GM18505 (cell line): ENCODE data around the gene GOLGA3.
"Not testable (repeated sequence)": the region's sequence is repeated elsewhere in the genome, so short reads cannot be mapped to it uniquely, and the experiment has no call there.

Source experiments
- ATAC-seq: cut with Tn5 transposase; IDR thresholded peaks from one replicate; pipeline ENCODE4 v1.9.1; 2021; ENCODE audit not compliant: unreplicated experiment
- POLR2A ChIP-seq: IDR thresholded peaks from 4 replicates; pipeline ENCODE4 v1.6.1; 2011; ENCODE audit warnings: borderline replicate concordance; ENCODE audit not compliant: insufficient read depth, insufficient read length; ENCODE audit errors: extremely low read depth

GOLGA3 gene

DNA sequence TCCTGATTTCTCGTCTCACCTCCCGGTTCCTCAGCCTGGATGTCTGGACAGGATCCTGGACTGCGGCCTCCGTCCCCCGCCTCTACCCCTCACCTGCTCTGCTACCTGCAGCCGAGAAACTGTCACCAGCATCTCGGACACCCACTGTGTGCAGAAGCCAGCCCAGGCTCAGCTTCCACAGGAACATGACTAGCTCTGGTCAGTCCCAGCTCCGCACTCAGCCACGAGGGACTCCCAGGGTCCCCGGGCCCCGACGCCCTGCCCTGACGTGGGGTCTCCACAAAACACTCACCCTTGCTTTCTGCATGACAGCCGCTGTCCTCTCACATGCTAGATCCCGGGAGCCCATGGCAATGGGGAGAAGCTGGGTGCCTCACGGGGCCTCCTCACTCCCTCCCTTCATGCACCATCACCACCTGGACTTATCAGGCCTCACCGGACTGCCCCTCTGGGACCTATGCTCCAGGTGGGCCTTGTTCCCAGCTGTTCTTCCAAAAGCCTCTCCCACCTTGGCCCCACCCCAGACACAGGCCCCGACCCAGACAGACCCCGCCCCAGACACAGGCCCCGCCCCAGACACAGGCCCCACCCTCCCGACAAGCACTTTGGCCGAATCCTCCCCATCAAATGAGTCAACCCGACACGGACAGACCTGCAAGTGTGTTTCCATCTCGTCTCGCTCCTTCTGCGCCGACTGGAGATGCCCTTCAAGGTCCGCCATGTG, 40.1 kb downstream of the GOLGA3 start:
- no peak for TF ChIP-seq POLR2A
- no peak for ATAC-seq

DNA sequence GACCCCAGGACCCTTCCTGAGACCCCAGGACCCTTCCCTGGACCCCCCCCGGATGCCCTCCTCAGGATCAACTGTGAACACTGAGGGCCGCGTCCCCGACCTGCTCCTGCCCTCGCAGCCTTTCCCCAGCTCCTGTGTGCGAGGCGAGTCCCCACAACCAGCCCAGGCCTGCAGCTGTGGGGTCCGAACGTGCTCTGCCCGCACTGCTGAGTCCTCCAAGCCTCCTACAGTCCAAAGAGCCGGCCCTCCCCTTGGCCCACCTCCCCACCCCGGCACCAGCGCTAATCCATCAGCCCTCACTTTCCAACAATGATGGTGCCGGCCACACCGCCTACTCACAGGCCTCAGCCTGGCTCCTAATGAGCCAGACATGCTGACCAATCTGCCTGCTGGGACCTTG, 40.8 kb downstream of the GOLGA3 start:
- TF ChIP-seq POLR2A = no peak
- ATAC-seq = no peak

DNA sequence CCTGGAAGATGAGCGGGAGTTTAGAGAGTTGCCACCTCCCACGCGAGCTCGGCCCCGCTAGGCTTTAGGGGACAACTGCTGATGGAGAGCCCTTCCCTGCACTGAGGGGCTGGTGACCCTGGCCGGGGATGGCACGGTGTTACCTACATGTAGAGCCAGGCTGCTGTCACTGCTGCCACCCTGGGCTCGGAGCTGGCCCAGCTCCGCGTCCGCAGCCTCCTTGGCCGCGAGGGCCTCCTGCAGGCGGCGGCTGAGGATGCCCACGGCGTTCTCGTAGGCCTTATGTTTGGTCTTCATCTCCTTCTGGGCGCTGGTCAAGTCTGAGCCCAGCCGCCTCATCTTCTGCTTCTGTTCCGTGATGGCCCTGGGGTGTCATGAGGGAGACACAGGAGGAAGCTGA, 42.5 kb downstream of the GOLGA3 start:
- TF ChIP-seq POLR2A = no peak
- ATAC-seq = no peak

DNA sequence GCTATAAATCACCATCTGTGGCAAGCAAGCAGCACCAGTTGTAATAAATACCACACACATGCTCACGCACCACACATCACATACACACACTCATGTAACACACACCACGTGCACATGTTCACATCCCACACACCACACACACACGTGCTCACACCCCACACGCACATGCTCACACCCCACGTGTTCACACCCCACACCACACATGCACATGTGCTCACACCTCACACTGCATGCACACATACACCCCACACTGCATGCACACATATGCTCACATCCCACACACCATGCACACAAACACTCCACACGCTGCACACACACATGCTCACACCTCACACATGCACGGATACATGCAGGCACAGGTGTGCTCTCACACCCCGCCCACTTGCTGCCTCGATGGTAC, 44.1 kb downstream of the GOLGA3 start:
- no peak for ATAC-seq
- TF ChIP-seq POLR2A = no peak

DNA sequence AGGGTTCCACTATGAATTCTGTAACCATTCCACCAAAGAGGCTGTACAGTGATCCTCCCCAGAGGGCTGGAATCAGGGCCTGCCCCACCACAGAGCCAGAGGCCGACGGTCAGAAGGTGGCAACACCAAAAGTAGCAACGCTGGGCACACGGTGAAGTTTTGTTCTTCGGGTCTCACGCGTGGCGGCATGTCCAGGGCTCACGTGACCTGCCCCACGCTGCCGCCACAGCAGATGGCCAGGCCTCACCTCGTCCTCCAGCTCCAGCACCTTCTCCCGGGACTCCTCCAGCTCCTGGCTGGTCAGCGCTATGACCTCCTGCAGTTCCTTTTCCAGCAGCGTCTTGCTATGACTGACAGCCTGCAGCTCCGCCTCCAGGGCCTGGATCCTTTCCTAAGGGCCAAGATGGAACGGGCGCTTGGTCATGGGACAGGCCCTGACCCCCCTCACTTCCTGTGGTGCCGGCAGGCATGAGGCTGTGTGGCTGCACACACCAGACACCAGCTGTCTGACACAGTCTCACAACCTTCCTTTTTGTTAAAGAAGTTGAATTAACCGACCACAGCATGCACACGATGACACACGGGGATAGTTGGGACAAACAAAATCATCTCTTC, 44.6 kb downstream of the GOLGA3 start:
- no peak for ATAC-seq
- no peak for TF ChIP-seq POLR2A

DNA sequence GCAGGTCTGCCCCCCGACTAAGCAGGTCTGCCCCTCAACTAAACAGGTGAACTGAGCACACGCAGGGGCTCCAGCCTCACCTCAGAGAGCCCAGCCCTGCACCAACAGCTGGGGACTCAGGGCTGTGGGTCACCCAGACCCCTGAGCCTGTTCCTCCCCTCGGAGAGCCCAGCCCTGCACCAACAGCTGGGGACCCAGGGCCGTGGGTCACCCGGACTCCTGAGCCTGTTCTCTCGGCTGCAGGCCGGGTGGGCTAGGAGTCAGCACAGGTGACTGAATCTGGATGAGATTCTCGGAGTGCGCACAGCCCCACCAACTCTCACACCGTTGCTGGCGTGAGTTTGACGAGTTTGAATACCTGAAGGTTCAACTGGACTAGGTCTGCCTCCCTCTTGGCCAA, 46.7 kb downstream of the GOLGA3 start:
- TF ChIP-seq POLR2A = no peak
- no peak for ATAC-seq

DNA sequence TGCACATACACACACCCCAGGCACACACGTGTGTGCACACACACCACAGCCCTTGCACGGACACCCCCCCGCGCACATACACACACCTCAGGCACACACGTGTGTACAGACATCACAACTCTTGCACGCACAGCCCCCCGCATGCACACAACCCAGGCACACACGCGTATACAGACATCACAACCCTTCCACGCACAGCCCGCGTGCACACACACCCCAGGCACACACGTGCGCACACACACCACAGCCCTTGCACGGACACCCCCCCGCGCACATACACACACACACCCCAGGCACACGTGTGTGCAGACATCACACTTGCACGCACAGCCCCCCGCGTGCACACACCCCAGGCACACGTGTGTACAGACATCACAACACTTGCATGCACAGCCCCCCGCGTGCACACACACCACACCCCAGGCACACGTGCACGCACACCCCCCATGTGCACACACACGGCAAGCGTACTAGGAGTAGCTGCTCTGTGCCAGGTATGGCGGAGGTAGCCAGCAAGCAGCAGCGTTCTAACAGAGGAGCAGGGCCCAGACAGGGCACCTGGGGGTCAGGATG, 48.8 kb downstream of the GOLGA3 start:
- TF ChIP-seq POLR2A = no peak

DNA sequence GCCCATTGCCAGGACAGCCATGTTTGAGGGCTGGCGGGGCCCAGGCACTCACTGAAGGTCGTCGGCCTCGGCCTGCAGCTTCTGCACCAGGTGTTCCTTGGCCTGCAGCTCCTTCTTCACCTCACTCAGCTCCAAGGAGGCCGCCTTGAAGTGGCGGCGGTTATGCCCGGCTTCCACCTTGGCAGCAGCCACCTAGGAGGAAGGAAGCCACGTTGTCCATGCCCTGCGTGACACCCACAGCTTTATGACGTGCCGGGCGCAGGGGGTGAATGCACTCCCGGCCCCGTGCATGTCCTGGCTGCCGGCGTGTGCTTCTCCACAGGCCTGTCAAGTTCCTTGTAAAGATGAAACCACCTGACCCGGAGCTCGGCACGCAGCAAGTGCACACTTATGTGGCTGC, 51.1 kb downstream of the GOLGA3 start:
- no peak for TF ChIP-seq POLR2A
- ATAC-seq = no peak

More for the DNA sequence above, 48.8 kb downstream of the GOLGA3 start:
- no peak for ATAC-seq

DNA sequence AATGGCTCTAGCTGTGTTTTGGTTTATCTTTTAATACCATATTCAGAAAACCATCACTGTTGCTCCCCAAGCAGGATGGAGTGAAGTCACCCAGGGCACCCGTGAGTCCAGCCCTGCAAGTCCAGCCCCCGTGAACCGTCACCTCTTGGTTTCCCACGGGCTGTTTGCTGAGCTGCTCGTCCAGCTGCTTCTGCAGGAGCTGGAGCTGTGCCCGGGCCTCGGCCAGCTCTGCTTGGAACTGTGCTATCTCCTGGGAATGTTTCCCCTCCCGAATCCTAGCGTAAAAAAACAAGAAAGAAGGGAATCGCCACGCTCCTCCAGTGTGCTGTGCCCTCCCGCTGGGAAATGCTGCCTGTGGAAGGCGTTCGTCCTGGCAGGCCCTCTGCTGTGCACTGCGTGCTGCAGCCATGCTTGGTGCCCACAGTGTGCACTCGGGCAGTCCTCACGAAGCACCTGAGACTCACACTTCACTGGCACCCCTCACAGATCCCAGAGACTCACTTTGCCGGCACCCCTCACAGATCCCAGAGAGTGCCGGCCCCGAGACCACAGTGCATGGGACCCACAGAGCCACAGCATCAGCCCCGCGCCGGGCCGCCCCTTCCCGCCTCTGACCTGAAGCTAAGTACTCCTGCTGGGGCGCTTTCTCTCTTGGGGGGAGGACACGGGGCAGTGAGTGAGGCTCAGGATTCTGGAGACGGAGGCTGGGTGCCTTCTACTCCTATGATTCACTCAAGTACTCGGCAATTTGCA, 51.7 kb downstream of the GOLGA3 start:
- TF ChIP-seq POLR2A = no peak
- ATAC-seq = no peak

DNA sequence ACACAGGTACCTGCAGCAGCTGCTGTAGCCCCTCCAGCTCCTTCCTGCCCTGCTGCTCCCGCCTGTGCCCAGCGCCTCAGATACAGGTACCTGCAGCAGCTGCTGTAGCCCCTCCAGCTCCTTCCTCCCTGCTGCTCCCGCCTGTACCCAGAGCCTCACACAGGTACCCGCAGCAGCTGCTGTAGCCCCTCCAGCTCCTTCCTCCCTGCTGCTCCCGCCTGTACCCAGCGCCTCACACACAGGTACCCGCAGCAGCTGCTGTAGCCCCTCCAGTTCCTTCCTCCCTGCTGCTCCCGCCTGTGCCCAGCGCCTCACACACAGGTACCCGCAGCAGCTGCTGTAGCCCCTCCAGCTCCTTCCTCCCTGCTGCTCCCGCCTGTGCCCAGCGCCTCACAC, 52.4 kb downstream of the GOLGA3 start:
- ATAC-seq = not testable (repeated sequence)

DNA sequence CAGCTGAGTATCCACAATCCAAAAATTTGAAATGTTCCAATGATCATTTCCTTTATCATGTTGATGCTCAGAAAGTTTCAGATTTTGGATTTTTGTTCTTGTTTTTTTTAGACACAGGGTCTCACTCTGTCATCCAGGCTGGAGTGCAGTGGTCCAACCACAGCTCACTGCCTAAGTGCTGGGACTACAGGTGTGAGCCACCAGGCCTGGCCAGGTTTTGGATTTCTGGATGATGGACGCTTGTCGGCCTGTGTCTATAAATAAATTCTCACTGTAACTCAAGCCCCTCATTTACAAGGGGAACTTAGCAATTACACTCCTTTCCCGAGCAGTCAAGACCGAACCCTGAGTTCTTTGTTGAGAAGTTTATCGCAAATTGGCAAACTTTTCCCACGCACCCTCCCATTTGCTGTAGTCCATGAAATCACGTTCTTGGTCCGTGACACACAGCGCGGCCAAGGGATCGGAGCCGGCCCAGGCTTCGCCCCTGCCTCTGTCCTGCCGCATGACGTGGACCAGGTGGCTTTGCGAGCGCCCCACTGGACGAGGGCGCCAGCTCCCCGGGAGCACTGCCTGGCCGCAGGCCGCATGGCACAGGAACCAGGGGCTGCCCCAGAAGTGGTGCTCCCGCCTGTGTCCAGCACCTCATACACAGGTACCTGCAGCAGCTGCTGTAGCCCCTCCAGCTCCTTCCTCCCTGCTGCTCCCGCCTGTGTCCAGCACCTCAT, 53.0 kb downstream of the GOLGA3 start:
- no peak for ATAC-seq
- no peak for TF ChIP-seq POLR2A

DNA sequence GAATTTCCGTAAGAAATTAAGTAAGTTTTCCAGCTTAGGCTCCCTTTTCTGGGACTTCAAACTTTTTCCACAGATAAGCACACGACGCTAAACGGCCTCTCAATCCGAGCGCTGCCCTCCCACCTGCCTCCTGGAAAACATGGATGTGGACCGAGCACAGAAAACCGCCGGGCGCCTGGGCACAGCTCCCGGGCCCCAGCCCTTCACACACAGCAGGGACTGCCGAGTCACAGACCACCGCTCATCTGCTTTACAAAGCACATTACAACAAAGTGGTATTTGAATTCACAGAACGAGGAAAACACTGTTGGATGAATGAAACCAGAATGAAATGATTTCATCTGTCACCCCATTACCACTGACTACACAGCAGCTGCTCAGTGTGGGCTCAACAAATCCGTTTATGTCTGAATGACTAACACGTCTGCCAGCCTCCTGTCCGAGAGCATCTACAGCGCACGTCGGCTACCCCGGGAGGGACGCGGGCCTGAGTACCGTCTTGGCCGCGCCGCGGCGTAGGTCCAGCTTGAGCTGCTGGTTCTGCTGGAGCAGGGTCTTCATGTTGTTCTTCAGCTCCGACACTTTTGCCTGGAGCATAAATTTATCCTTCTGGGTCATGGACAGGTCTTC, 53.9 kb downstream of the GOLGA3 start:
- no peak for TF ChIP-seq POLR2A
- ATAC-seq = no peak

DNA sequence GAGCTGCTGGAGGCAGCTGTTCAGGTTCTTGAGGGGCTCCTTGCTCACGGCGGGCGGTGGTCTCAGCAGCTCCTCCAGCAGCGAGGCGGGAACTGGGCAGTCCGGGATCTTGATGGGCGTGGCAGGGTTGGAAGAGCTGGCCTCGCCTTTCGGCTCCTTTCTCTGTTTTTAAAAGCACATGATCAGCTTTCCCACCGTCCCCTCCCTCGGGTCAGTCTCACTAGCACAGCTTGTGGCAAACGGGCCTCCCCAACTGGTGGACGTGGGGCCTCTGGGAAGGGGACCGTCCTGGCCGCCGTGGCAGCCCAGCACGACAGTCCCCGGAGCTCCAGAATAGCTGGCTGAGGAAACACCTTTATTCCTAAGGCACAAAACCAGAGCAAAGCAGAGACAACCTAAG, 54.5 kb downstream of the GOLGA3 start:
- no peak for TF ChIP-seq POLR2A
- no peak for ATAC-seq
